PC-9 (cell line): ENCODE data around the gene MYRIP. TPM values are rescaled to one million over a fixed set of nuclear protein-coding genes. Genes with fewer than 3 reads are reported as not detected.
"Not testable (repeated sequence)": the region's sequence is repeated elsewhere in the genome, so short reads cannot be mapped to it uniquely, and the experiment has no call there.

Experiments
- BruUV-seq: library from RNA; stranded (reverse); fragments of 400-500 nt; replicated peaks from 2 replicates; lab custom pipeline; 2021; lab: Mats Ljungman, UMichigan
- CTCF ChIA-PET: fragments of 300-600 bp; sonication (Branson Sonifier 250); formaldehyde crosslinking; loops from one replicate; lab custom pipeline; 2022; ENCODE audit warnings: antibody characterized with exemption; lab: Charles Lee
- POLR2A ChIA-PET: fragments of 300-600 bp; sonication (Branson Sonifier 250); formaldehyde crosslinking; loops from one replicate; lab custom pipeline; 2022; ENCODE audit warnings: antibody characterized with exemption; ENCODE audit not compliant: unreplicated experiment; lab: Charles Lee
- DNase-seq, 2 experiments: peaks; one replicate each; pipeline versions ENCODE4 v3.0.0 to v3.0.0-alpha.2; 2015 to 2022; ENCODE audit warnings: mixed read lengths in 1 of 2
- H2AFZ ChIP-seq: fragments of 200-600 bp; sonication (generic); 2 replicates; pipeline ENCODE4 v1.8.1; 2017; ENCODE audit warnings: antibody characterized with exemption
- H3F3A ChIP-seq: fragments of 200-600 bp; sonication (generic); 2 replicates; pipeline ENCODE4 v1.8.1; 2017; ENCODE audit warnings: antibody characterized with exemption, mild to moderate bottlenecking, low read depth; ENCODE audit not compliant: insufficient read depth
- H3K27ac ChIP-seq: fragments of 200-600 bp; sonication (generic); 2 replicates; pipeline ENCODE4 v1.6.1; 2016; ENCODE audit warnings: mixed run types
- H3K27me3 ChIP-seq: fragments of 200-600 bp; sonication (generic); 2 replicates; pipeline ENCODE4 v1.6.1; 2016; ENCODE audit warnings: low read depth, mixed run types; ENCODE audit not compliant: insufficient read depth
- H3K36me3 ChIP-seq: fragments of 200-600 bp; sonication (generic); 2 replicates; pipeline ENCODE4 v1.6.1; 2016; ENCODE audit warnings: low read depth, mixed run types
- H3K4me1 ChIP-seq: fragments of 200-600 bp; sonication (generic); replicated peaks from 2 replicates; pipeline ENCODE4 v1.6.1; 2016; ENCODE audit warnings: mixed run types; ENCODE audit not compliant: insufficient read depth
- H3K4me2 ChIP-seq: fragments of 200-600 bp; sonication (generic); 2 replicates; pipeline ENCODE4 v1.6.1; 2017; ENCODE audit warnings: mixed run types
- H3K4me3 ChIP-seq: fragments of 200-600 bp; sonication (generic); 2 replicates; pipeline ENCODE4 v1.6.1; 2016; ENCODE audit warnings: mixed run types
- H3K79me2 ChIP-seq: fragments of 200-600 bp; sonication (generic); 2 replicates; pipeline ENCODE4 v1.6.1; 2017; ENCODE audit warnings: low read depth, mixed run types
- H3K9me2 ChIP-seq: fragments of 200-600 bp; sonication (generic); 2 replicates; pipeline ENCODE4 v1.8.1; 2017; ENCODE audit warnings: mild to moderate bottlenecking; ENCODE audit not compliant: insufficient read depth
- H3K9me3 ChIP-seq: fragments of 200-600 bp; sonication (generic); 2 replicates; pipeline ENCODE4 v1.8.1; 2016; ENCODE audit warnings: low read depth; ENCODE audit not compliant: insufficient read depth
- H4K20me1 ChIP-seq: fragments of 200-600 bp; sonication (generic); 2 replicates; pipeline ENCODE4 v1.8.1; 2017; ENCODE audit not compliant: insufficient read depth
- EZH2 ChIP-seq: fragments of 200-600 bp; sonication (generic); IDR thresholded peaks from 2 replicates; pipeline ENCODE4 v1.8.0; 2017; ENCODE audit warnings: antibody characterized with exemption, low read depth
- intact Hi-C: fragments of 100-400 bp; cut with micrococcal nuclease; formaldehyde crosslinking; loops from one replicate; pipeline ENCODE4 v1.10.0; 2022; ENCODE audit not compliant: unreplicated experiment
- total RNA-seq: library from RNA; stranded (reverse); gene quantifications from 2 replicates; pipeline ENCODE4 v1.2.3, GENCODE V29; 2021
- TF ChIP-seq, protein P1 (sequence below): fragments of 200-600 bp; sonication (generic); conservative IDR thresholded peaks from 2 replicates; pipeline ENCODE4 v1.6.1; 2017; ENCODE audit warnings: mixed run types, antibody characterized with exemption, mild to moderate bottlenecking, moderate library complexity

MYRIP gene
- total RNA-seq, 1 experiment from 2014 or later, result not detected

DNA sequence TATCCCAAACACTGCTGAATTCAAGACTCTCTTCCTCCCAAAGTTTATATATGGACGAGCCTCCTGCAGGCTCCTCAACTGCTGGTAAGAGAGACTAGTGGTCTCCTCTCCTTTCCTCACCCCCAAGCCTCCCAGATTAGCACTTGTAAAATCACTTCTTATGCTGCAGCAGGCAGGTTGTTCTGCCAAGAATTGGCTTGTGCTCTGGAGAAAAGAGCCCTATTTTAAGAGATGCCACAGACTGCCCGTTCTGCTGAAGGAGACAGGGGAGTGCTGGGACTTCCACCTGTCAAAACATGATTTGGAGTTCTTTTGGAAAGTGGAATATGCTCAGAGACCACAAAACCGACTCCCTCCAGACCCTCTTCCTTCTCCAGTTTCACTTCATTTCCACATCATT is 269.2 kb downstream of the MYRIP start:
- no peaks in the 10 kb centered on the region for H3K9me3 ChIP-seq
- H3F3A ChIP-seq, result no peaks in the 10 kb centered on the region
- TF ChIP-seq, protein P1, sequence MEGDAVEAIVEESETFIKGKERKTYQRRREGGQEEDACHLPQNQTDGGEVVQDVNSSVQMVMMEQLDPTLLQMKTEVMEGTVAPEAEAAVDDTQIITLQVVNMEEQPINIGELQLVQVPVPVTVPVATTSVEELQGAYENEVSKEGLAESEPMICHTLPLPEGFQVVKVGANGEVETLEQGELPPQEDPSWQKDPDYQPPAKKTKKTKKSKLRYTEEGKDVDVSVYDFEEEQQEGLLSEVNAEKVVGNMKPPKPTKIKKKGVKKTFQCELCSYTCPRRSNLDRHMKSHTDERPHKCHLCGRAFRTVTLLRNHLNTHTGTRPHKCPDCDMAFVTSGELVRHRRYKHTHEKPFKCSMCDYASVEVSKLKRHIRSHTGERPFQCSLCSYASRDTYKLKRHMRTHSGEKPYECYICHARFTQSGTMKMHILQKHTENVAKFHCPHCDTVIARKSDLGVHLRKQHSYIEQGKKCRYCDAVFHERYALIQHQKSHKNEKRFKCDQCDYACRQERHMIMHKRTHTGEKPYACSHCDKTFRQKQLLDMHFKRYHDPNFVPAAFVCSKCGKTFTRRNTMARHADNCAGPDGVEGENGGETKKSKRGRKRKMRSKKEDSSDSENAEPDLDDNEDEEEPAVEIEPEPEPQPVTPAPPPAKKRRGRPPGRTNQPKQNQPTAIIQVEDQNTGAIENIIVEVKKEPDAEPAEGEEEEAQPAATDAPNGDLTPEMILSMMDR, result no peak
- no peak for TF ChIP-seq EZH2
- H2AFZ ChIP-seq, result no peak overlapping the region
- H4K20me1 ChIP-seq, result no peaks in the 10 kb centered on the region
- CTCF ChIA-PET, result no interaction called here
- no peaks in the 10 kb centered on the region for H3K79me2 ChIP-seq
- no peaks in the 10 kb centered on the region for H3K9me2 ChIP-seq
- POLR2A ChIA-PET, result no interaction called here
- DNase-seq, result no peak
- H3K27ac ChIP-seq, result no peak overlapping the region
- no peaks in the 10 kb centered on the region for H3K4me1 ChIP-seq
- no TSS peak for BruUV-seq
- no peak overlapping the region for H3K4me3 ChIP-seq
- H3K36me3 ChIP-seq, result no peaks in the 10 kb centered on the region
- no peak overlapping the region for H3K4me2 ChIP-seq
- intact Hi-C loops, result no loop called here
- H3K27me3 ChIP-seq, result no peaks in the 10 kb centered on the region

DNA sequence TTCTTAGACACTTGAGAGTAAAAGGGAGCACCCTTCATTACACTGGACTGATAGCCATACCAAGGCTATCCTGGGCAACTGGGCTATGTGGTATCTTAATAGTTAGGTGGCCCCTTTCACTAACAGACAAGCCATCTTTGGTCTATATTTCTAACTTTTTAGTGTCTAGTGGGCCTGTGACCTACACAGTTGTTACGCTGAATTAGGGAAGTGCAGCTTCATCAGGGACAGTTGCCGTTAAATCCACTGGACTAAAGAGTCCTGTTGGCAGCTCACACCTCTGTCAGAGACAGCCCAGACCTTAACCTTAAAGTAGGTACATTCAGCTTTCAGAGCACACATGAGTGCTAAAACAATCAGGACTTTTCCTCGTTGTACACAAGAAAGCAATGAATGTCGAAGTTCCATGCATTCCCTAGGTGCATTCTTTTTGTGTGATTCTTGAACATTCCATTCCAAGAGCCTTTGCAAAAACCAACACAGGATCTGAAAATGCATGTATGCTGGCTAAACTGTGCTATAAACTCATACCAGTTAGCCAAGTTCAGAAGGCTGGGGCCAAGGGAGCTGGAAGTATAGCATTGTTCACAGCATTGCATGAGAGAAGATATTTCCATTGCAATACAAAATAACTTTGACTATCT is 269.9 kb downstream of the MYRIP start:
- Histone ChIP-seq H3K9me3 (no peaks in the 10 kb centered on the region), H2AFZ (no peak overlapping the region), H3K79me2 (no peaks in the 10 kb centered on the region), H3K4me3 (no peak overlapping the region), H3K36me3 (no peaks in the 10 kb centered on the region), H3K27ac (no peak overlapping the region), H3K4me1 (no peaks in the 10 kb centered on the region), H3K27me3 (no peaks in the 10 kb centered on the region), H4K20me1 (no peaks in the 10 kb centered on the region), H3F3A (no peaks in the 10 kb centered on the region), H3K4me2 (no peak overlapping the region), H3K9me2 (no peaks in the 10 kb centered on the region)
- DNase-seq, result no peak
- BruUV-seq, result no TSS peak
- POLR2A ChIA-PET, result no interaction called here
- CTCF ChIA-PET, result no interaction called here
- intact Hi-C loops, result no loop called here
- TF ChIP-seq, protein P1, result no peak
- no peak for TF ChIP-seq EZH2

DNA sequence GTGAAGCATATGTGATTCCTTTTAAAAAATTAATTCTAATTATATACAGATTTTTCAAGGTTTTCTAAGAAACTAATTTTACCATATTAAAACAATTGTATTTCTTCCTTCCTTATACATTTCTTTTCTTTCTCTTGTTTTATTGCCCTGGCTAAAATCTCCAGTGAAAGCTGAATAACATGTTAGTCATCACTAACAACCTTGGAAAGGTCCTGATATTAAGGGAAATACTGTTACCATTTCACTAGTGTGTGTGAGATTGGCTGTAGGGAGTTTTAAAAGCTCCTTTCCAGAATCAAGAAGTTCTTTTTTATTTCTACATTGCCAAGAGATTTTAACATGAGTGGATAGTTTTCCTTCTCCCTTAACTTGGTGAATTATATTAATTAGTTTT is 270.4 kb downstream of the MYRIP start:
- Histone ChIP-seq H3K36me3 (no peaks in the 10 kb centered on the region), H3K27me3 (no peaks in the 10 kb centered on the region), H4K20me1 (no peaks in the 10 kb centered on the region), H3K4me3 (no peak overlapping the region), H3K79me2 (no peaks in the 10 kb centered on the region), H3K9me3 (no peaks in the 10 kb centered on the region), H3K4me2 (no peak overlapping the region), H2AFZ (no peak overlapping the region), H3K4me1 (no peaks in the 10 kb centered on the region), H3K9me2 (no peaks in the 10 kb centered on the region), H3K27ac (no peak overlapping the region), H3F3A (no peaks in the 10 kb centered on the region)
- intact Hi-C loops, result no loop called here
- no TSS peak for BruUV-seq
- no peak for DNase-seq
- CTCF ChIA-PET, result no interaction called here
- TF ChIP-seq EZH2, result no peak
- POLR2A ChIA-PET, result no interaction called here

DNA sequence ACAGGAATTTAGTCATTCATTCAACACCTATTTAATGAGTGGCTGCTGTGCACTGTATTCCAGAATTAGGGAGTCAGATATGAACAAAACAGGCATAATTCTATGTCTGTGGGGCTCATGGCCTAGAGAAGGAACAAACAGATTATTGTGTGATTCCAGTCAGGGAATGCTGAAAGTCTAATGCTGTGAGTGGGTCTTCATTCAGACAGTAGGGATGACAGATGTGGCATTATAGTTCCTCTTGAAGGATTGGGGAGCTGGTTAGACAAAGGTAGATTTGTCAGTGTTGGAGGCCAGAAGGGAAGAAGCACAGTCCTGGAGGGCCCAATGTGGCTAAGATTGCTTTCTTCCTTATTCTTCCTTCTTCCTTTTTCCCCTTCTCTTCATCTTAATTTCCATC is 273.7 kb downstream of the MYRIP start:
- CTCF ChIA-PET, result no interaction called here
- H4K20me1 ChIP-seq, result no peaks in the 10 kb centered on the region
- POLR2A ChIA-PET, result no interaction called here
- no peaks in the 10 kb centered on the region for H3F3A ChIP-seq
- no peaks in the 10 kb centered on the region for H3K9me2 ChIP-seq
- peaks cover 4% of the 10 kb centered on the region; the same call in 1 of the 2 replicates for H3K27me3 ChIP-seq
- no peak overlapping the region for H3K4me3 ChIP-seq
- intact Hi-C loops, result no loop called here
- DNase-seq, result no peak
- no peaks in the 10 kb centered on the region for H3K36me3 ChIP-seq
- no peaks in the 10 kb centered on the region for H3K4me1 ChIP-seq
- no peak overlapping the region for H3K4me2 ChIP-seq
- BruUV-seq, result no TSS peak
- no peak overlapping the region for H3K27ac ChIP-seq
- H3K9me3 ChIP-seq, result no peaks in the 10 kb centered on the region
- no peak for TF ChIP-seq EZH2
- TF ChIP-seq, protein P1, result no peak
- no peaks in the 10 kb centered on the region for H3K79me2 ChIP-seq
- no peak overlapping the region for H2AFZ ChIP-seq

DNA sequence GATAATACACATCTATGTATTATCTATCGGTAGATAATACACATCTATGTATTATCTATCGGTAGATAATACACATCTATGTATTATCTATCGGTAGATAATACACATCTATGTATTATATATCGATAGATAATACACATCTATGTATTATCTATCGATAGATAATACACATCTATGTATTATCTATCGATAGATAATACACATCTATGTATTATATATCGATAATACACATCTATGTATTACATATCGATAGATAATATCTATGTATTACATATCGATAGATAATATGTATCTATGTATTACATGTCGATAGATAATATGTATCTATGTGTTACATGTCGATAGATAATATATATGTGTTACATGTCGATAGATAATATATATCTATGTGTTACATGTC is 275.0 kb downstream of the MYRIP start:
- H3K4me2 ChIP-seq, H3K79me2 ChIP-seq, H3K4me1 ChIP-seq, H3K9me3 ChIP-seq, DNase-seq, H4K20me1 ChIP-seq, H2AFZ ChIP-seq, POLR2A ChIA-PET, H3K27ac ChIP-seq, CTCF ChIA-PET, H3K27me3 ChIP-seq, H3K36me3 ChIP-seq, H3K4me3 ChIP-seq, H3F3A ChIP-seq, H3K9me2 ChIP-seq, intact Hi-C loops, BruUV-seq: not testable (repeated sequence)
